ENCODE results near the gene PTPN3. TPM values are rescaled to one million over a fixed set of nuclear protein-coding genes. Genes with fewer than 3 reads are reported as not detected.

The PTPN3 gene
- total RNA-seq, 1 experiment from 2014 or later = not detected

DNA sequence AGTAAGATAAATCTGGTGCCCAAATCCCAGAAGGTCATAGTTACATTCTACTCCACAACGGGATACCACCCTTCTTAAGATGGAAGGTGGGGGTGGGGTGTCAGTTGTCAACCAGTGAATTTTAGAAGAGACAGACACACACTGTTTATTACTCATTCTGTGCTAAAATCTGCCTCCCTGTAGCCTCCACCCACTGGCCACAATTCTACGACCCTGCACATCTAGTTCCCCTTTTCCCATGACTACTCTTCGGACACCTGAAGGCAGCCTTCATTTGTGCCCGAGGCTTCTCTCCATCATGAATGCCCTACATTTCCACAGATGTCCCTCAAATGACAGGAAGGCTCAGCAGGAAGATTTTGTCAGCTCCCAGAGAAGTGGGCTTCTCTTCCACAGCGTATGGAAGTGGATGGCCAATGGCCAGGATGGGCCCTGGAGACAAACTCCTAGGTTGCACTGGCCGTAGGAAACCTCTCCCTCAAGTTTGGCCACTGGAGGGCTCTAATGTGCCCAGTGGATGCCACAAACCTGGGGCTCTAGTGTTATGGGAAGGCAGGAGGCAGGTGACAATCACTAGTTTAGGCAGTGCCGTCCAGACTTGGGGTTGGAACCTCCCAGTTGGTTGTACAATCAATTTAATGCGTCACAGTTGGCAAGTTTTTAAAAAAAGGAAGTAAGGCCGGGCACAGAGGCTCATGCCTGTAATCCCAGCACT lies 46.6 kb downstream of the PTPN3 start:
- no peaks in the 10 kb centered on the region for H4K20me1 ChIP-seq (ENCODE audit: insufficient read depth, low read depth, low read length)
- no peak overlapping the region for H3K4me3 ChIP-seq (ENCODE audit: low read length)
- H3K9ac ChIP-seq (ENCODE audit: low read length) = no peak overlapping the region
- H3K4me1 ChIP-seq (ENCODE audit: low read length) = no peaks in the 10 kb centered on the region
- no peaks in the 10 kb centered on the region for H3K36me3 ChIP-seq (ENCODE audit: insufficient read depth, low read length)
- H3K27me3 ChIP-seq (ENCODE audit: low read length) = no peaks in the 10 kb centered on the region
- no peaks in the 10 kb centered on the region for H3K9me3 ChIP-seq (ENCODE audit: low read length)
- no peak overlapping the region for H2AFZ ChIP-seq (ENCODE audit: low read length)
- DNase-seq = no peak
- H3K4me2 ChIP-seq (ENCODE audit: low read depth, low read length, poor library complexity, severe bottlenecking) = no peak overlapping the region
- no peak overlapping the region for H3K27ac ChIP-seq (ENCODE audit: low read length)
- no peaks in the 10 kb centered on the region for H3K9me2 ChIP-seq (replicated peaks; ENCODE audit: insufficient read depth, low read length)
- no peaks in the 10 kb centered on the region for H3K79me2 ChIP-seq (ENCODE audit: low read length)

DNA sequence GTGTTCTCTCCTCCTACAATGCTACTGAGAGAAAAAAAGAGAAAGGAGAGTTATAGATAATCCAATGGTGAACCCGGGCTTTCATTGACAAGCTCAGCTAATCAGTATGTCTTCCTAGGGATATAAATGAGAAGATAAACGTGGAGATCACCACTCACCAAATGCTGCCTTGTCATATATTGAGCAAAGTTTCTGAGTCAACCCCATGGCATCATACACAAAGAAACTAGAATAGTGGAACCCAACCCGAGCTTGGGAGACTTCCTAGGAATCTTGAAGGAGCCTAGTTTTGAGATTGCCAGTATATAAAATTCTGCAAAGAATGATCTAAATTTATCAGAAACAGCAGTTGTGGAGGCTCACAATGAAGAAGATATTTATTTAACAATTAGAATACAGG lies 47.8 kb downstream of the PTPN3 start:
- H4K20me1 ChIP-seq (ENCODE audit: insufficient read depth, low read depth, low read length) = no peaks in the 10 kb centered on the region
- H3K79me2 ChIP-seq (ENCODE audit: low read length) = no peaks in the 10 kb centered on the region
- no peaks in the 10 kb centered on the region for H3K9me2 ChIP-seq (replicated peaks; ENCODE audit: insufficient read depth, low read length)
- H3K27ac ChIP-seq (ENCODE audit: low read length) = no peak overlapping the region
- H3K9ac ChIP-seq (ENCODE audit: low read length) = no peak overlapping the region
- H3K4me1 ChIP-seq (ENCODE audit: low read length) = no peaks in the 10 kb centered on the region
- DNase-seq = no peak
- no peak overlapping the region for H3K4me2 ChIP-seq (ENCODE audit: low read depth, low read length, poor library complexity, severe bottlenecking)
- no peaks in the 10 kb centered on the region for H3K9me3 ChIP-seq (ENCODE audit: low read length)
- H3K4me3 ChIP-seq (ENCODE audit: low read length) = no peak overlapping the region
- no peak overlapping the region for H2AFZ ChIP-seq (ENCODE audit: low read length)
- H3K36me3 ChIP-seq (ENCODE audit: insufficient read depth, low read length) = no peaks in the 10 kb centered on the region
- H3K27me3 ChIP-seq (ENCODE audit: low read length) = no peaks in the 10 kb centered on the region

DNA sequence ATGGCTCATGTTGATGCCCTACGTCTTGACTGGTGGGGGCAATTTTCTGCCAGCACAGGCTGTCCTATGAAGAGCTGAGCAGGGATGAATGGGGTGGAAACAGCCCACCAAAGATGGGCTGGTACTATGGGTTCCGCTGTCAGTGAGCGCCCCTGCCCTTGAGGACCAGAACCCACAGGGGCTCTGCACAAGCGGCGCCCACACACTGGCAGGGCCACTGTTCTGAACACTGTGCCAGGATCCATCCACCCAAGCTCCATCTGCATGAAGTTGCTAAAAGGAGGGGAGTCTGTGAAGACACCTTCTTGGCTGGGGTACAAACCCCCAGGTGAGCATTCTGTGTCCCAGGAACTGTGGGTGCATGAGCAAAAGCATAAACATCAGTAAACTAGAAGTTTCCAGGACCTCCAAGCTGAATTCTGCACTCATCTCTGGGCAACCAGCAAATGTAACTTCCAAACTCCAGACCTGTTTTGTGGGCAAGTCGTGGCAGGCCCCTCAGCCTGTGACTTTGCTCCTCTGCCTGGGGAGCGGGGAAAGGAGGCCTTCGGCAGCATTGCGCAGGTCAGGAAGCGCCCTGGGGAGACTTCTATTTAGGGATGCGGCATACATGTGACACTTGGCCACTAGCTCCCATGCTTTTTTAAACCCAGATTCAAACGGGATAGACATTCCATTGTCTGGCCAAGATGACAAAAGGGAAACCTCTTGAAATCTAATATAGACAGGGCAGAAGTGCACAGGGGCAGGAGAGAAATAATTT lies 48.9 kb downstream of the PTPN3 start:
- Histone ChIP-seq H3K79me2 (ENCODE audit: low read length) (no peaks in the 10 kb centered on the region), H3K9ac (ENCODE audit: low read length) (no peak overlapping the region), H4K20me1 (ENCODE audit: insufficient read depth, low read depth, low read length) (no peaks in the 10 kb centered on the region), H3K27ac (ENCODE audit: low read length) (no peak overlapping the region), H2AFZ (ENCODE audit: low read length) (no peak overlapping the region), H3K4me1 (ENCODE audit: low read length) (no peaks in the 10 kb centered on the region), H3K9me3 (ENCODE audit: low read length) (no peaks in the 10 kb centered on the region), H3K4me2 (ENCODE audit: low read depth, low read length, poor library complexity, severe bottlenecking) (no peak overlapping the region), H3K27me3 (ENCODE audit: low read length) (no peaks in the 10 kb centered on the region), H3K4me3 (ENCODE audit: low read length) (no peak overlapping the region), H3K9me2 (replicated peaks; ENCODE audit: insufficient read depth, low read length) (no peaks in the 10 kb centered on the region), H3K36me3 (ENCODE audit: insufficient read depth, low read length) (no peaks in the 10 kb centered on the region)
- DNase-seq = no peak

DNA sequence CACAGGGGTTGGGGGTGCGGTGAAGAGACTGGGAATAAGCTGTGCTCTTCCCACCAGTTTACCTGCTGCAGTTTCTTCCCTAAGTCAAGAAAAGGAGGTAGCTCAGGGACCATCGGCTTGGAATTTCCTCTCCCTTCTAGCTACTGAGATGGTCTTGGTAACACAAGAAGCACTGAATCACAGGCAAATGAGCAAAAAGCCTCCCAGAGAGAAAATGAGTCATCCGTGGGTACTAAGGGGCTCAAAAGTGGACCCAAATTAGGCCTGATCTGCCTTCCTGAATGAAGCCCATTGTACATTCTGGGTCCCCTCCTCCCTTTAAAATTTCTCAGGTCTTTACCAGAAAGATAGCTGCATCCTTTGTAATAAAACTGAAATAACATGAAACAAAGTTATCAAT lies 49.9 kb downstream of the PTPN3 start:
- H3K27ac ChIP-seq (ENCODE audit: low read length) = no peak overlapping the region

DNA sequence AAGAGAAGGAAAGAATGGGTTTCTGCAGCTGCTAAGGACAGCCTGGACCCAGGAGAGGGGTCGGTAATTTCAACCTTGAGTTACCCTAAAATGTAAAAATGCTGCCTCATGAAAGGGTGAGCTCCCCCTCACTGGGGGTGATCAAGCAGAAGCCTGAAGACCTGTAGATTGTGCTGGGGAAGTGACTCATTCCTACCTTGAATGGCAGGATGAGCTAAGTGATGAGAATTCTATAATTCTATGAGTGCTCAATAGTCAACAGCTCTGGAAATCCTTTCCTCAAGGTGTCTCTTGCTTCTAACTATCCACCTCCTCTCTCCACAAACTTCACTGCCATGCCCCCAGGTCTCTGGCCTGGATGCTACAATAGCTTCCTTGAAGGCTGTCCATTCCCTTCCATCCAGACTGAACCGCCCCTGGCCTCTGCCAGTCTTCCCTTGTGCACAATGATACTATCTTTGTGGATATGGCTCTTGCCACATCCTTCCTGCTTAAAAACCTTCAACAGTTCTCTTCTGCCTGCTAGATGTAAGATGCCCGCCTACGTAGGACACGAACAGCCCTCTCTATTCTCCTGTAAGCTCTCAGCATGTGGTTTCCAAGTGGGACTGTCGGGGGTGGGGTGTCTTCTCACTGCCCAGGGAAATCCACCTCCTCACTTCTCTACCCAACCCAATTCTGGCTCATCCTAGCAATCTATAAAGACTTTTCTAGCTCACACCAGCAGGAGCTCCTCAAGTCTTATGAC lies 50.6 kb downstream of the PTPN3 start:
- no peak overlapping the region for H3K4me2 ChIP-seq (ENCODE audit: low read depth, low read length, poor library complexity, severe bottlenecking)
- H3K36me3 ChIP-seq (ENCODE audit: insufficient read depth, low read length) = no peaks in the 10 kb centered on the region
- H3K4me1 ChIP-seq (ENCODE audit: low read length) = no peaks in the 10 kb centered on the region
- no peaks in the 10 kb centered on the region for H4K20me1 ChIP-seq (ENCODE audit: insufficient read depth, low read depth, low read length)
- no peaks in the 10 kb centered on the region for H3K9me3 ChIP-seq (ENCODE audit: low read length)
- no peak for DNase-seq
- no peaks in the 10 kb centered on the region for H3K79me2 ChIP-seq (ENCODE audit: low read length)
- H3K9me2 ChIP-seq (replicated peaks; ENCODE audit: insufficient read depth, low read length) = no peaks in the 10 kb centered on the region
- H3K4me3 ChIP-seq (ENCODE audit: low read length) = no peak overlapping the region
- no peak overlapping the region for H3K9ac ChIP-seq (ENCODE audit: low read length)
- H3K27me3 ChIP-seq (ENCODE audit: low read length) = no peaks in the 10 kb centered on the region
- H3K27ac ChIP-seq (ENCODE audit: low read length) = no peak overlapping the region
- H2AFZ ChIP-seq (ENCODE audit: low read length) = no peak overlapping the region

More for the DNA sequence above, 49.9 kb downstream of the PTPN3 start:
- Histone ChIP-seq H3K4me1 (ENCODE audit: low read length) (no peaks in the 10 kb centered on the region), H3K4me2 (ENCODE audit: low read depth, low read length, poor library complexity, severe bottlenecking) (no peak overlapping the region), H3K4me3 (ENCODE audit: low read length) (no peak overlapping the region), H3K27me3 (ENCODE audit: low read length) (no peaks in the 10 kb centered on the region), H3K9ac (ENCODE audit: low read length) (no peak overlapping the region), H3K9me3 (ENCODE audit: low read length) (no peaks in the 10 kb centered on the region), H2AFZ (ENCODE audit: low read length) (no peak overlapping the region), H4K20me1 (ENCODE audit: insufficient read depth, low read depth, low read length) (no peaks in the 10 kb centered on the region), H3K9me2 (replicated peaks; ENCODE audit: insufficient read depth, low read length) (no peaks in the 10 kb centered on the region), H3K79me2 (ENCODE audit: low read length) (no peaks in the 10 kb centered on the region), H3K36me3 (ENCODE audit: insufficient read depth, low read length) (no peaks in the 10 kb centered on the region)
- no peak for DNase-seq

DNA sequence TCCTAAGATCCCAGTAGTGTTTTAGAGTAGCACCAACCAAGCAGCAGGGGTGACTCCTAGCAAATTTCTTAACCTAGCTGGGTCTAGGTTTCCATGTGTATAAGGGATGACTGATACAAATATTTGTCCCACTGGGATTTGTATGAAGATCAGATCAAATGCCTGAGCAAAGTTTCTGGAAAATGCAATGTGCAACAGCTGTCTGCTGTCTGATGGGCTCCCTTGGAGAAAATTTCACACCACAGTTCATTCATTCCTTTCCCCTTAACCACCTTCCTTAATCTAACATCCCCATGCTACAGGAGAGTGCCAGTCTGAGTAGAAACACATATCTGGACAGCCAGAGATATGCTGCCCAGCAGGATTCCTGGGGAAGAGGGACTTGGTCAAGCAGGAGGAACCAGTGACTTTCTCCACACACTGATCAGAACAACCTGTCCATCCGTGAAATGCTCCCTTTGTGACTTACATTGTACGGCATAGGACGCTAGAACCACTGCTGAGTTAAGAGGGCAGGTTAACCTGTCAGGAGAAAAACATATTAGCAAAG lies 53.3 kb downstream of the PTPN3 start:
- H3K27ac ChIP-seq (ENCODE audit: low read length) = no peak overlapping the region

DNA sequence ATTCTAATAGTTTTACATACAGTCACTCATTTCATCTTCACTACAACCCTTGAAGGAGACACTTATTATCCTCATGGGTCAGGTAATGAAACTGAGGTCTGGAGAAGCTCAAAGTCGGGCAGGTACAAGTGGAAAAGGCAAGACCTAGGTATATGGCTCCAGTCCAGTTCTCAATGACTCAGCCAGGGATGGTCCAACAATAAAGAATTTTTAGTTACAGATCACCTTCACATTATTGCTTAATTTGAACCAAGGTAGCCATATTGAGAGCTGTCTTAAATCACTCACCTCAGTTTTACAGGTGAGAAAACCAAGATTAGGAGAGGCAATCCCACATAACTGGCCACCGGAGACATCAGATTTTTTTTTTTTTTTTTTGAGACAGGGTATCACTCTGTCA lies 55.4 kb downstream of the PTPN3 start:
- H3K36me3 ChIP-seq (ENCODE audit: insufficient read depth, low read length) = no peaks in the 10 kb centered on the region
- no peaks in the 10 kb centered on the region for H3K27me3 ChIP-seq (ENCODE audit: low read length)
- H3K4me2 ChIP-seq (ENCODE audit: low read depth, low read length, poor library complexity, severe bottlenecking) = no peak overlapping the region
- DNase-seq = no peak
- H3K4me1 ChIP-seq (ENCODE audit: low read length) = peaks cover 3% of the 10 kb centered on the region
- no peak overlapping the region for H2AFZ ChIP-seq (ENCODE audit: low read length)
- no peaks in the 10 kb centered on the region for H3K9me2 ChIP-seq (replicated peaks; ENCODE audit: insufficient read depth, low read length)
- H3K9me3 ChIP-seq (ENCODE audit: low read length) = no peaks in the 10 kb centered on the region
- H3K9ac ChIP-seq (ENCODE audit: low read length) = no peak overlapping the region
- H3K79me2 ChIP-seq (ENCODE audit: low read length) = no peaks in the 10 kb centered on the region
- H3K4me3 ChIP-seq (ENCODE audit: low read length) = no peak overlapping the region
- peaks cover 4% of the 10 kb centered on the region; the same call in 1 of the 2 replicates for H4K20me1 ChIP-seq (ENCODE audit: insufficient read depth, low read depth, low read length)
- no peak overlapping the region for H3K27ac ChIP-seq (ENCODE audit: low read length)

More for the DNA sequence above, 53.3 kb downstream of the PTPN3 start:
- H3K9me3 ChIP-seq (ENCODE audit: low read length) = no peaks in the 10 kb centered on the region
- H2AFZ ChIP-seq (ENCODE audit: low read length) = no peak overlapping the region
- H3K9ac ChIP-seq (ENCODE audit: low read length) = no peak overlapping the region
- peaks cover 4% of the 10 kb centered on the region; the same call in 1 of the 2 replicates for H4K20me1 ChIP-seq (ENCODE audit: insufficient read depth, low read depth, low read length)
- H3K9me2 ChIP-seq (replicated peaks; ENCODE audit: insufficient read depth, low read length) = no peaks in the 10 kb centered on the region
- no peak overlapping the region for H3K4me3 ChIP-seq (ENCODE audit: low read length)
- H3K79me2 ChIP-seq (ENCODE audit: low read length) = no peaks in the 10 kb centered on the region
- H3K27me3 ChIP-seq (ENCODE audit: low read length) = no peaks in the 10 kb centered on the region
- H3K36me3 ChIP-seq (ENCODE audit: insufficient read depth, low read length) = no peaks in the 10 kb centered on the region
- DNase-seq = no peak
- H3K4me2 ChIP-seq (ENCODE audit: low read depth, low read length, poor library complexity, severe bottlenecking) = no peak overlapping the region
- peaks cover 3% of the 10 kb centered on the region for H3K4me1 ChIP-seq (ENCODE audit: low read length)

DNA sequence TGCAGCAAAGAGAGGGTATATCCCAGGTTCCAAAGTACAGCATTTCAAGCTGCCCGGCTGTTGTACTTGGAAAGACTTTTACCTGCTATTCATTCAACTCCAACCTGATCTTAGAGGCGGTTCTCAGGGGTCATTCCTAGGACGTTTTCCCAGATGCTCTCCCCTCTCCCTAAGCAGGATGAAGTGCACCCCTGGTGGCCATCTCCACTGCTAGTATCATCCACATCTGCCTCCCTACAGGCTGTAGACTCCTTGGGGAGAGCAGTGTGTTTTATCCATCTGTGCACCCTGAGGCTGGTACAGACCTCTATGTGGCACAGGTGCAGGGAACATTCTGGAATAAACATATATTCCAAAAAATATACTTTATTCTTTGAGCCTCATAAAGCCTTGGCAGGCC lies 56.8 kb downstream of the PTPN3 start:
- DNase-seq = no peak
- no peak overlapping the region for H3K4me2 ChIP-seq (ENCODE audit: low read depth, low read length, poor library complexity, severe bottlenecking)
- no peaks in the 10 kb centered on the region for H3K27me3 ChIP-seq (ENCODE audit: low read length)
- no peaks in the 10 kb centered on the region for H3K9me3 ChIP-seq (ENCODE audit: low read length)
- H3K9me2 ChIP-seq (replicated peaks; ENCODE audit: insufficient read depth, low read length) = no peaks in the 10 kb centered on the region
- H3K27ac ChIP-seq (ENCODE audit: low read length) = no peak overlapping the region
- no peak overlapping the region for H3K4me3 ChIP-seq (ENCODE audit: low read length)
- no peak overlapping the region for H2AFZ ChIP-seq (ENCODE audit: low read length)
- H3K79me2 ChIP-seq (ENCODE audit: low read length) = no peaks in the 10 kb centered on the region
- H3K9ac ChIP-seq (ENCODE audit: low read length) = no peak overlapping the region
- H4K20me1 ChIP-seq (ENCODE audit: insufficient read depth, low read depth, low read length) = peaks cover 4% of the 10 kb centered on the region; the same call in 1 of the 2 replicates
- no peaks in the 10 kb centered on the region for H3K36me3 ChIP-seq (ENCODE audit: insufficient read depth, low read length)
- H3K4me1 ChIP-seq (ENCODE audit: low read length) = peaks cover 3% of the 10 kb centered on the region
